HCT116 (cell line): ENCODE measurements around the gene WDR76. TPM values are rescaled to one million over a fixed set of nuclear protein-coding genes. Genes with fewer than 3 reads are reported as not detected.

Experiments
- ATAC-seq: fragments of 200-7000 bp; cut with Tn5 transposase; 2 replicates; pipeline ENCODE4 v1.9.1; 2020; ENCODE audit warnings: mild to moderate bottlenecking, moderate library complexity
- BruUV-seq: library from RNA; stranded (reverse); fragments of 400-500 nt; replicated peaks from 2 replicates; lab custom pipeline; 2021; lab: Mats Ljungman, UMichigan
- CTCF ChIA-PET: fragments of 300-600 bp; sonication (Branson Sonifier 250); formaldehyde crosslinking; loops from one replicate; lab custom pipeline; 2021; ENCODE audit warnings: antibody characterized with exemption; lab: Charles Lee
- POLR2A ChIA-PET: fragments of 300-600, 350-600 bp; sonication (Branson Sonifier 250); formaldehyde crosslinking; loops from one replicate; lab custom pipeline; 2021; ENCODE audit warnings: antibody characterized with exemption; lab: Charles Lee
- RAD21 ChIA-PET, 2 experiments: fragments of 300-600 bp; sonication (Branson Sonifier 250); formaldehyde crosslinking; loops; one replicate each; lab custom pipeline; 2023; ENCODE audit warnings: low total read pairs in 2 of 2; ENCODE audit not compliant: uncharacterized antibody in 2 of 2, unreplicated experiment in 2 of 2, low non-redundant PET in 1 of 2; lab: Charles Lee
- DNase-seq: peaks from one replicate; pipeline ENCODE4 v3.0.0-alpha.2; 2010; ENCODE audit warnings: low read depth, low spot score
- H2AFZ ChIP-seq: fragments of 200-600 bp; shearing (Covaris generic), sonication (generic); 2 replicates; pipeline ENCODE4 v1.6.1; 2017; ENCODE audit warnings: low read depth, mixed run types, mixed read lengths, antibody characterized with exemption, low read length; ENCODE audit not compliant: poor library complexity, severe bottlenecking
- H3K27ac ChIP-seq: 2 replicates; pipeline ENCODE4 v1.5.1; 2012; ENCODE audit warnings: low read depth, low read length
- H3K27me3 ChIP-seq: fragments of 200-600 bp; sonication (generic); 2 replicates; pipeline ENCODE4 v1.6.1; 2016; ENCODE audit warnings: mixed run types, low read length, mixed read lengths; ENCODE audit not compliant: insufficient read depth
- H3K36me3 ChIP-seq, 2 experiments: fragments of 200-500 bp in 1 of 2; fragments of 200-600 bp in 1 of 2; sonication (Bioruptor generic) in 1 of 2; sonication (generic) in 1 of 2; 2 replicates each; pipeline versions ENCODE4 v1.5.1 to v1.6.1; 2014 to 2016; ENCODE audit warnings: low read length in 2 of 2, inconsistent platforms in 1 of 2, mixed read lengths in 1 of 2, mixed run types in 1 of 2; ENCODE audit not compliant: insufficient read depth in 2 of 2, control insufficient read depth in 1 of 2
- H3K4me1 ChIP-seq, 2 experiments: fragments of 200-600 bp in 1 of 2; sonication (generic) in 1 of 2; 2 replicates each; pipeline versions ENCODE4 v1.5.1 to v1.6.1; 2012 to 2017; ENCODE audit warnings: low read length in 2 of 2, inconsistent platforms in 1 of 2, mild to moderate bottlenecking in 1 of 2, mixed read lengths in 1 of 2, mixed run types in 1 of 2, moderate library complexity in 1 of 2; ENCODE audit not compliant: insufficient read depth in 2 of 2, control insufficient read depth in 1 of 2
- H3K4me2 ChIP-seq: fragments of 200-600 bp; sonication (generic); 2 replicates; pipeline ENCODE4 v1.6.1; 2017; ENCODE audit warnings: mixed run types, low read length, mixed read lengths
- H3K4me3 ChIP-seq, 2 experiments: fragments of 200-600 bp in 1 of 2; sonication (generic) in 1 of 2; replicated peaks in 1 of 2; 2 replicates each; pipeline ENCODE4 v1.5.1; 2011 to 2016; ENCODE audit warnings: low read length in 2 of 2, control low read depth in 1 of 2, low read depth in 1 of 2, mild to moderate bottlenecking in 1 of 2, mixed read lengths in 1 of 2, mixed run types in 1 of 2
- H3K79me2 ChIP-seq: fragments of 200-600 bp; sonication (generic); 2 replicates; pipeline ENCODE4 v1.6.1; 2017; ENCODE audit warnings: mild to moderate bottlenecking, mixed run types, low read length, moderate library complexity, mixed read lengths; ENCODE audit not compliant: insufficient read depth
- H3K9ac ChIP-seq: fragments of 200-600 bp; sonication (generic); 2 replicates; pipeline ENCODE4 v1.6.1; 2016; ENCODE audit warnings: low read length, mixed read lengths
- H3K9me2 ChIP-seq: fragments of 200-600 bp; sonication (generic), shearing (Covaris generic); 2 replicates; pipeline ENCODE4 v1.6.1; 2017; ENCODE audit warnings: mixed run types, mild to moderate bottlenecking, moderate library complexity; ENCODE audit not compliant: insufficient read depth
- H3K9me3 ChIP-seq, 2 experiments: fragments of 200-500 bp in 1 of 2; fragments of 200-600 bp in 1 of 2; sonication (Bioruptor generic) in 1 of 2; sonication (generic) in 1 of 2; 2 replicates each; pipeline ENCODE4 v1.6.1; 2014 to 2017; ENCODE audit warnings: low read length in 2 of 2, mixed read lengths in 2 of 2, inconsistent platforms in 1 of 2, low read depth in 1 of 2, mild to moderate bottlenecking in 1 of 2, mixed run types in 1 of 2, moderate library complexity in 1 of 2; ENCODE audit not compliant: control insufficient read depth in 1 of 2, insufficient read depth in 1 of 2
- H4K20me1 ChIP-seq: fragments of 200-600 bp; sonication (generic), shearing (Covaris generic); 2 replicates; pipeline ENCODE4 v1.6.1; 2017; ENCODE audit warnings: mixed run types, mild to moderate bottlenecking, moderate library complexity; ENCODE audit not compliant: insufficient read depth
- CBX3 ChIP-seq: IDR thresholded peaks from 2 replicates; pipeline ENCODE4 v1.6.1; 2012; ENCODE audit warnings: low read depth
- ELF1 ChIP-seq: IDR thresholded peaks from 2 replicates; pipeline ENCODE4 v1.6.1; 2012; ENCODE audit warnings: low read depth, borderline replicate concordance
- EZH2 ChIP-seq: fragments of 200-600 bp; sonication (generic); IDR thresholded peaks from 2 replicates; pipeline ENCODE4 v1.6.1; 2017; ENCODE audit warnings: antibody characterized with exemption, mixed run types
- FOSL1 ChIP-seq: IDR thresholded peaks from 2 replicates; pipeline ENCODE4 v1.6.1; 2012; ENCODE audit warnings: low read depth
- JUND ChIP-seq: IDR thresholded peaks from 2 replicates; pipeline ENCODE4 v1.6.1; 2012
- MAX ChIP-seq: IDR thresholded peaks from 2 replicates; pipeline ENCODE4 v1.6.1; 2012
- POLR2AphosphoS5 ChIP-seq: IDR thresholded peaks from 2 replicates; pipeline ENCODE4 v1.6.1; 2011; ENCODE audit warnings: mild to moderate bottlenecking, low read depth, low read length, moderate library complexity
- SIN3A ChIP-seq: IDR thresholded peaks from 2 replicates; pipeline ENCODE4 v1.6.1; 2012; ENCODE audit warnings: low read depth
- SRF ChIP-seq: IDR thresholded peaks from 2 replicates; pipeline ENCODE4 v1.6.1; 2012; ENCODE audit warnings: low read depth
- intact Hi-C: fragments of 100-400 bp; cut with micrococcal nuclease; formaldehyde crosslinking; loops from 2 replicates; pipeline ENCODE4 v1.10.0; 2022
- total RNA-seq: library from RNA; stranded (reverse); gene quantifications from one replicate; pipeline ENCODE4 v1.2.1, GENCODE V29; 2021; ENCODE audit not compliant: unreplicated experiment
- TF ChIP-seq, protein P1 (sequence below): IDR thresholded peaks from 2 replicates; pipeline ENCODE4 v1.6.1; 2012
- TF ChIP-seq, protein P2 (sequence below): IDR thresholded peaks from 2 replicates; pipeline ENCODE4 v1.6.1; 2012; ENCODE audit warnings: low read depth

The WDR76 gene
- total RNA-seq, 1 experiment from 2014 or later: 33.0 TPM

GRCh38 chr15:43893956-43894355 is 67.2 kb downstream of the WDR76 start:
- ATAC-seq: no peak

More at GRCh38 chr15:43893956-43894355, 67.2 kb downstream of the WDR76 start:
- intact Hi-C loops: no loop called here
- BruUV-seq: no TSS peak
- H3K27me3 ChIP-seq: no peaks in the 10 kb centered on the region
- DNase-seq: no peak
- H3K4me3 ChIP-seq: no peak overlapping the region
- CTCF ChIA-PET: no interaction called here
- H3K79me2 ChIP-seq: no peaks in the 10 kb centered on the region
- no peak overlapping the region for H3K9ac ChIP-seq
- H2AFZ ChIP-seq: no peak overlapping the region
- no peaks in the 10 kb centered on the region for H3K9me3 ChIP-seq
- H4K20me1 ChIP-seq: no peaks in the 10 kb centered on the region
- no peaks in the 10 kb centered on the region for H3K9me2 ChIP-seq
- RAD21 ChIA-PET: no interaction called here
- no peak overlapping the region for H3K4me2 ChIP-seq
- peaks cover 0 to 7% of the 10 kb centered on the region in 2 experiments; a peak in 1 of 4 replicates for H3K4me1 ChIP-seq
- POLR2A ChIA-PET: no interaction called here
- H3K36me3 ChIP-seq: peaks cover 6 to 14% of the 10 kb centered on the region in 2 experiments; a peak in 3 of 4 replicates
- H3K27ac ChIP-seq: no peak overlapping the region
- TF ChIP-seq CBX3: no peak
- no peak for TF ChIP-seq ELF1
- TF ChIP-seq FOSL1: no peak
- TF ChIP-seq JUND: no peak
- TF ChIP-seq POLR2AphosphoS5: no peak
- TF ChIP-seq SIN3A: no peak
- TF ChIP-seq, protein P1, sequence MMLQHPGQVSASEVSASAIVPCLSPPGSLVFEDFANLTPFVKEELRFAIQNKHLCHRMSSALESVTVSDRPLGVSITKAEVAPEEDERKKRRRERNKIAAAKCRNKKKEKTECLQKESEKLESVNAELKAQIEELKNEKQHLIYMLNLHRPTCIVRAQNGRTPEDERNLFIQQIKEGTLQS: no peak
- TF ChIP-seq, protein P2, sequence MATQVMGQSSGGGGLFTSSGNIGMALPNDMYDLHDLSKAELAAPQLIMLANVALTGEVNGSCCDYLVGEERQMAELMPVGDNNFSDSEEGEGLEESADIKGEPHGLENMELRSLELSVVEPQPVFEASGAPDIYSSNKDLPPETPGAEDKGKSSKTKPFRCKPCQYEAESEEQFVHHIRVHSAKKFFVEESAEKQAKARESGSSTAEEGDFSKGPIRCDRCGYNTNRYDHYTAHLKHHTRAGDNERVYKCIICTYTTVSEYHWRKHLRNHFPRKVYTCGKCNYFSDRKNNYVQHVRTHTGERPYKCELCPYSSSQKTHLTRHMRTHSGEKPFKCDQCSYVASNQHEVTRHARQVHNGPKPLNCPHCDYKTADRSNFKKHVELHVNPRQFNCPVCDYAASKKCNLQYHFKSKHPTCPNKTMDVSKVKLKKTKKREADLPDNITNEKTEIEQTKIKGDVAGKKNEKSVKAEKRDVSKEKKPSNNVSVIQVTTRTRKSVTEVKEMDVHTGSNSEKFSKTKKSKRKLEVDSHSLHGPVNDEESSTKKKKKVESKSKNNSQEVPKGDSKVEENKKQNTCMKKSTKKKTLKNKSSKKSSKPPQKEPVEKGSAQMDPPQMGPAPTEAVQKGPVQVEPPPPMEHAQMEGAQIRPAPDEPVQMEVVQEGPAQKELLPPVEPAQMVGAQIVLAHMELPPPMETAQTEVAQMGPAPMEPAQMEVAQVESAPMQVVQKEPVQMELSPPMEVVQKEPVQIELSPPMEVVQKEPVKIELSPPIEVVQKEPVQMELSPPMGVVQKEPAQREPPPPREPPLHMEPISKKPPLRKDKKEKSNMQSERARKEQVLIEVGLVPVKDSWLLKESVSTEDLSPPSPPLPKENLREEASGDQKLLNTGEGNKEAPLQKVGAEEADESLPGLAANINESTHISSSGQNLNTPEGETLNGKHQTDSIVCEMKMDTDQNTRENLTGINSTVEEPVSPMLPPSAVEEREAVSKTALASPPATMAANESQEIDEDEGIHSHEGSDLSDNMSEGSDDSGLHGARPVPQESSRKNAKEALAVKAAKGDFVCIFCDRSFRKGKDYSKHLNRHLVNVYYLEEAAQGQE: no peak
- no peak for TF ChIP-seq SRF
- TF ChIP-seq EZH2: no peak
- TF ChIP-seq MAX: no peak
